ENCODE measurements around the gene GPRIN2.
"Not testable (repeated sequence)": the region's sequence is repeated elsewhere in the genome, so short reads cannot be mapped to it uniquely, and the experiment has no call there.

GPRIN2 gene

GRCh38 chr10:46536171-46536570, 20.3 kb downstream of the GPRIN2 start:
- no peak for DNase-seq

- no peak for DNase-seq
Measured at GRCh38 chr10:46534828-46535524, 21.5 kb downstream of the GPRIN2 start.

- not testable (repeated sequence) for DNase-seq
Measured at GRCh38 chr10:46532256-46532655, 24.2 kb downstream of the GPRIN2 start.

- no peak for DNase-seq
Measured at GRCh38 chr10:46530249-46531186, 25.9 kb downstream of the GPRIN2 start.

- DNase-seq: not testable (repeated sequence)
Measured at GRCh38 chr10:46529742-46530141, 26.7 kb downstream of the GPRIN2 start.

- DNase-seq: no peak
Measured at GRCh38 chr10:46528675-46529615, 27.5 kb downstream of the GPRIN2 start.

- DNase-seq: no peak
Measured at GRCh38 chr10:46528171-46528671, 28.2 kb downstream of the GPRIN2 start.

GRCh38 chr10:46527241-46527811, 29.1 kb downstream of the GPRIN2 start:
- DNase-seq: peak in 1 of 14 donors; percentile 76

GRCh38 chr10:46526682-46527038, 29.8 kb downstream of the GPRIN2 start:
- no peak for DNase-seq

GRCh38 chr10:46525824-46526681, 30.4 kb downstream of the GPRIN2 start:
- DNase-seq: no peak

GRCh38 chr10:46525177-46525823, 31.2 kb downstream of the GPRIN2 start:
- DNase-seq: no peak

GRCh38 chr10:46524472-46525176, 31.8 kb downstream of the GPRIN2 start:
- no peak for DNase-seq

GRCh38 chr10:46523962-46524471, 32.4 kb downstream of the GPRIN2 start:
- DNase-seq: no peak

- peak in 1 of 14 donors; percentile 80 for DNase-seq
Measured at GRCh38 chr10:46523119-46523961, 33.1 kb downstream of the GPRIN2 start.

GRCh38 chr10:46522295-46523118, 34.0 kb downstream of the GPRIN2 start:
- DNase-seq: no peak

GRCh38 chr10:46520941-46521340, 35.5 kb downstream of the GPRIN2 start:
- DNase-seq: peak in 3 of 14 donors; percentile 34 to 97 (median 61)

- no peak for DNase-seq
Measured at GRCh38 chr10:46520381-46520780, 36.1 kb downstream of the GPRIN2 start.
